ENCODE results near the gene PLA2G4F. TPM values are rescaled to one million over a fixed set of nuclear protein-coding genes. Genes with fewer than 3 reads are reported as not detected.

Gene PLA2G4F
- total and polyA plus RNA-seq, 12 donors: 0.03 to 13.8 (median 1.7) TPM

GRCh38 chr15:42151736-42152135 lies 4.7 kb downstream of the PLA2G4F start:
- peak overlapping the region in 4 of 10 donors; percentile 19 to 77 (median 55) for H3K27ac ChIP-seq
- DNase-seq (no peak), ATAC-seq (peak in 4 of 8 donors; percentile 1 to 22 (median 4))
- TF ChIP-seq, protein P1, sequence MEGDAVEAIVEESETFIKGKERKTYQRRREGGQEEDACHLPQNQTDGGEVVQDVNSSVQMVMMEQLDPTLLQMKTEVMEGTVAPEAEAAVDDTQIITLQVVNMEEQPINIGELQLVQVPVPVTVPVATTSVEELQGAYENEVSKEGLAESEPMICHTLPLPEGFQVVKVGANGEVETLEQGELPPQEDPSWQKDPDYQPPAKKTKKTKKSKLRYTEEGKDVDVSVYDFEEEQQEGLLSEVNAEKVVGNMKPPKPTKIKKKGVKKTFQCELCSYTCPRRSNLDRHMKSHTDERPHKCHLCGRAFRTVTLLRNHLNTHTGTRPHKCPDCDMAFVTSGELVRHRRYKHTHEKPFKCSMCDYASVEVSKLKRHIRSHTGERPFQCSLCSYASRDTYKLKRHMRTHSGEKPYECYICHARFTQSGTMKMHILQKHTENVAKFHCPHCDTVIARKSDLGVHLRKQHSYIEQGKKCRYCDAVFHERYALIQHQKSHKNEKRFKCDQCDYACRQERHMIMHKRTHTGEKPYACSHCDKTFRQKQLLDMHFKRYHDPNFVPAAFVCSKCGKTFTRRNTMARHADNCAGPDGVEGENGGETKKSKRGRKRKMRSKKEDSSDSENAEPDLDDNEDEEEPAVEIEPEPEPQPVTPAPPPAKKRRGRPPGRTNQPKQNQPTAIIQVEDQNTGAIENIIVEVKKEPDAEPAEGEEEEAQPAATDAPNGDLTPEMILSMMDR (IDR thresholded peaks at IDR 0.05): no peak
- intact Hi-C loops (cut with DNase I): no loop called here
- H3K4me3 ChIP-seq: no peak overlapping the region
- H3K36me3 ChIP-seq: no peaks in the 10 kb centered on the region
- peaks cover 3 to 32% (median 13%) of the 10 kb centered on the region in 9 donors for H3K4me1 ChIP-seq
- no peaks in the 10 kb centered on the region for H3K9me3 ChIP-seq
- 46% methylated on average over 4 of the region's 4 CpGs for WGBS, 2 donors
- H3K27me3 ChIP-seq: no peaks in the 10 kb centered on the region

- WGBS, 2 donors: 81 to 85% methylated on average over 10 of the region's 10 CpGs
Observed at GRCh38 chr15:42151141-42151561, 5.3 kb downstream of the PLA2G4F start.

GRCh38 chr15:42150219-42150970 lies 6.0 kb downstream of the PLA2G4F start:
- DNase-seq (no peak), ATAC-seq (no peak)
- WGBS, 2 donors: 89 to 92% methylated on average over 17 of the region's 17 CpGs
- Histone ChIP-seq H3K9me3 (no peaks in the 10 kb centered on the region), H3K4me1 (peaks cover 3 to 21% (median 9%) of the 10 kb centered on the region in 9 donors), H3K4me3 (no peak overlapping the region), H3K27me3 (no peaks in the 10 kb centered on the region), H3K36me3 (no peaks in the 10 kb centered on the region), H3K27ac (no peak overlapping the region)
- TF ChIP-seq, protein P1 (IDR thresholded peaks at IDR 0.05): no peak
- intact Hi-C loops (cut with DNase I): no loop called here

More at GRCh38 chr15:42151141-42151561, 5.3 kb downstream of the PLA2G4F start:
- TF ChIP-seq, protein P1 (IDR thresholded peaks at IDR 0.05): no peak
- Histone ChIP-seq H3K36me3 (no peaks in the 10 kb centered on the region), H3K27me3 (no peaks in the 10 kb centered on the region), H3K27ac (peak overlapping the region in 1 of 10 donors; percentile 77), H3K4me1 (peaks cover 3 to 26% (median 13%) of the 10 kb centered on the region in 9 donors), H3K9me3 (no peaks in the 10 kb centered on the region), H3K4me3 (no peak overlapping the region)
- ATAC-seq: no peak
- no peak for DNase-seq
- intact Hi-C loops (cut with DNase I): no loop called here

GRCh38 chr15:42149493-42150218 lies 6.8 kb downstream of the PLA2G4F start:
- 86 to 92% methylated on average over 14 of the region's 14 CpGs for WGBS, 2 donors
- Histone ChIP-seq H3K4me3 (no peak overlapping the region), H3K27ac (no peak overlapping the region), H3K9me3 (no peaks in the 10 kb centered on the region), H3K27me3 (peaks cover 0 to 5% (median 0%) of the 10 kb centered on the region in 7 donors), H3K36me3 (no peaks in the 10 kb centered on the region), H3K4me1 (peaks cover 3 to 21% (median 9%) of the 10 kb centered on the region in 9 donors)
- ATAC-seq (no peak), DNase-seq (no peak)
- intact Hi-C loops (cut with DNase I): no loop called here
- TF ChIP-seq, protein P1 (IDR thresholded peaks at IDR 0.05): no peak

Data from heart right ventricle (tissue), 16 donors.